Right forelimb (tissue), 1 donor: Measurements from ENCODE around the gene GRK1.

Source experiments
- DNase-seq: peaks from one replicate; pipeline ENCODE4 v3.0.0-alpha.2; 2018

GRK1 gene

GRCh38 chr13:113650731-113651148 lies 16.3 kb upstream of the GRK1 start:
- no peak for DNase-seq

DNA sequence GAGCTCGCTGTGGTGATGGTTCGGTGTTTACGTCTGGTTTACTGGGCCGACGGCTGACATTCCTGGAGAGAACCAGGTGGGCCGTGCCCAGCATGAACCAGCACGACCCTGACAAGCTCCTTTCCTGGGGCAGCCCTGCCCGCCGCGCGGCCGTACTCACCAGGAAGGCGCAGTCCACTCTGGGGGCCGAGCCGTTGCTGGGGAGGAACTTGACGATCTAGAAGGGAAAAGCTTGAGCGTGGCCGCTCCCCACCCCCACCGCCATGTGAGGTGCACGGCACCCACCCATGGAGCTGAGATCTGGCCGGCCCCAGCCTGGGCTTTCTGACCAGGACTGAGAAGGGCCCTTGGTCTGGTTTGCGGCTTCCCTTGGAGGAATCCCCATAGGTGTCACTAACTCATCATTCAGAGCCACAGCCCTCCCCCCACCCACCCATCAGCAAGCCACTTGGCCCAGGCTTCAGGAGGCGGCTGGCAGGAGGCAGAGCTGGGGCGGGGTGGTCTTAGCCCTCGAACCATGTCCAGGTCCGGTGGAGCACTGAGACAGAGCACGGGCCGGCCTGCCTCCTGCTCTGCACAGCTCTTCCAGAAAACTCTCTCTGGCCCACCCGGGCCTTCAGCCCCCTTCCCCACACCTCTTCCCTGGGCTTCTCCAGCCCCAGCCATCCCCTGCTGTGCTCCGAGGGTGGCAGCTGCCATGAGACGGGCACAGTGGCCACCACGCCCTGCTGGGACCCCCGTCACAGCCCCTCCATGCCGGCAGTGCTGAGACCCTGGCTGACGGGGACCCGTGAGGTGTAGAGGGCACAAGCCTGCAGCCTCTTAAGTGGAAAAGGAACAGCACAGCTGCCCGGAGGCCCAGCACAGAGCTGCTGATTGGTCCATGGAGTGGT lies 15.3 kb upstream of the GRK1 start:
- no peak for DNase-seq

- no peak for DNase-seq
Measured at GRCh38 chr13:113652404-113653263, 14.4 kb upstream of the GRK1 start.

DNA sequence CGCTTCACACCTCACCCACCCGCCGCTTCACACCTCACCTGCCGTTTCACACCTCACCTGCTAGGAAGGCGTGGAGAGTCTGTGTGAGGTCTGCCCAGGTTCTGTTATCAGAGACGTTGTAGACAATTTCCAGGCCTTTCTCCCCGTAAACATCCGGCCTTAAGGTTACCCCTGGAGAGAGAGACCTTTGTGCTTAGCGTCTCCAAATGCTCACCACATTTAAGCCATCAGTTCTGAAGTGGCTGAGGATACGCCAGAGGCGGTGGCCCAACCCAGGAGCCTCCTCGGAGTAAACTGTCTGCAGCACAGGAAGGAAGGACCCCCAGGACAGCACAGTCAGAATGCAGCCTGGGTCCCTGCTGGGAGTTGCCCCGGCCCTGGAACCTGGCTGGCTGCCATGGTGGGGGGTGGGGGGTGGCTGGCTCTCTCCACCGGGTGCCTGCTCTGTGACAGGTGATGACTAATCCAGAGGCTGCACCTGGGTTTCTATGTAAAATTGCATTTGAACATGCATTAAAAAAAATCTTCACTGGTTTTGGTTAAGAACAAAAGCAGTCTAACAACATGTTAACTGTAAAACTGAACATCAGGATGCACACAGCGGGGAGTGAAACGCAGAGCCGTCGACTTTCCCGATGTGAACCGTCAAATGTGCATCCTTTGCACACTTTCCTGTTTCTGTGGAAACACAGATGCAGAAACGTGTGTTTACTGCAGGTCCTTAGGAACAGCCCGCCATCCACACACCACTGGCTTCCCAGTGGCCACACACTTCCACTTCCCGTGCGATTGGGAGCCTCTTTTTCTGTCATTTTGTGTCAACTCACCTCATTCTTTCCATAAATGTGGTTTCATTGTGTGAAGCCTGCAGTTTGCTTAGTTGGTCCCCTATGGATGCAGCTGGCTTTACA lies 13.5 kb upstream of the GRK1 start:
- no peak for DNase-seq

DNA sequence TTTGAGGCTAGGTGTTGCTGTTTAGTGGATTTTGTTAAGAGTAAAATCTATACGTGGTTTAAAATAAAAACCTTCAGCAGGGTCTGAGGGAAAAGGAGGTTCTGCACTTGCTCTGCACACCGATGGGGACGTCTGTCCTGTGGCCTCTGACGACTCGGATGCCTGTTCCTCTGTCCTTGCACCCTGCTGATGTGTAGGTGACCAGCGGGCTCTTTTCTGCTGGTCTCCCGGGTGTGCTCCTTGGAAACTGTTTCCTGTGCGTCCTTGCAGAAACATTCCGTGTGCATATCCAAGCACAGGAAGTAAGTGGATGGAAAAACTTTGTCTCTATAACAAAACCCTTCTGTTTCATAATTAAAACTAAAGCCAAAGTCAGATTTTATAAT lies 12.9 kb upstream of the GRK1 start:
- no peak for DNase-seq

DNA sequence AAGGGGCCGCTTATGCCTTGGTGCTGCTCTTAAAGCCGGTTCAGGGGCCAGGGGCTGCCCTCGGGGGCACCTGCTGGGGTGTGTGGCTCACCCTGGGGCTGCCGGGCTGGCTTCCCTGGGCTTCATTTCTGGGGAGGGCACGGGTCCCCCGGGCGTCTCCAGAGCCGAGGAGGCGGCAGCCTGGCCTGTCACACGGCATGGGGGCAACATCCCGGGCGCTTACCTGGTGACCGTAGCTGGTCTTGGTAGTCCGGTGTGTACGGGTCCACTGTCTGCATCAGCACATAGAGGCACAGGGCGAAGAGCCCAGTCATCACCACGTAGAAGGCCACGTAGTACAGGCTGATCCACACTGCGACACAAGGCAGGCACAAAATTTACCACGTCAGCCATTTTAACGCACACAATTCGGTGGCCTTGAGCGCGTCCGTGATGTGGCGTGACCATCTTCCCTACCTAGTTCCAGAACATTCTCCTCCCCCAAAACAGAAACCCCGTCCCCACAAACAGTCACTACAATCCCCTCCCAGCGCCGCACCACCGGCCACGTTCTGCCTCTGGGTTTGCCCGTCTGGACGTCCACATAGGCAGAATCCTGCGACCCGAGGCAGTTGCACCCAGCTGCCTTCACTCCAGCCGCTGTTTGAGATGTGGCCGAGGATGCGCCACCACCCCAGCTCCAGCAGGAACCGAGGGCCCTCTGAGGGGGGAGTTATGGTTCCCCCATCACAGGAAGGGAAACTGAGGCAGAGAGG lies 12.3 kb upstream of the GRK1 start:
- no peak for DNase-seq

DNA sequence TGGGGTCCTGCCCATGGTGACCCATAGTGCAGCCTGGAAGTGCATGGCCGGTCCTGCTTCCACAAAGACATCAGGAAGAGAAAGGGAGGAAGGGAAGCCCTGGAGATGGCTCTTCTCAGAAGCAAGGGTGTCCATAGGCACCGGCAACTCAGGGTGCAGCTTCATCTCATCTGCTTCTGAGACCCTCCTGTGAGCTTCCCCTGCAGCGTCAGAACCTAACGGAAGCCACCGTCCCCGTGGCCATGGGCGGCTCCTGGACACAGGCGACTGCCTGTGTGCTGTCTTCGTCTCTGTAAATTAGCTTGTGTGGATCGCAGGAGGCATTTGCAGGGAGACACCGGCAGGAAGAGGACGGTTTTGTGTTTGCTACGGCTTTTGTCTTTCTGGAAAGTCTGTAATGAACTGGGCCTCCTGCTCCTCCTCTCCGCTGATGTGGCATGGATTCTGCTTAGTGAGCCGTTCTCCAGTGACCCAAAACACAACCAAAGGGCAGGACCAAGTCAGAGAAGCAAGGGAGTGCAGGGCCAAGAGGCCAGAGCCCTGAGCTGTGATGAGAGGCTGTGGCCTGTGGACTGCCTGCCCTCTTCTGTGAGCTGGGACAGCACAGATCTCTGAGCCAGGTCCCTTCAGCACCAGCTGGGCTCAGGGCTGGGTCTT lies 11.5 kb upstream of the GRK1 start:
- no peak for DNase-seq

- DNase-seq: no peak
Measured at GRCh38 chr13:113656003-113656588, 10.9 kb upstream of the GRK1 start.

GRCh38 chr13:113656831-113657671 lies 10.0 kb upstream of the GRK1 start:
- DNase-seq: no peak

- DNase-seq: no peak
Measured at GRCh38 chr13:113657851-113658741, 8.9 kb upstream of the GRK1 start, which contains the start of gene ATP4B. ATP4B (minus strand) TSS chr13:113658198; CDS start chr13:113658144, 54 bp downstream.

- no peak for DNase-seq
Measured at GRCh38 chr13:113658836-113659235, 8.2 kb upstream of the GRK1 start.

GRCh38 chr13:113659337-113659736 lies 7.7 kb upstream of the GRK1 start:
- no peak for DNase-seq

DNA sequence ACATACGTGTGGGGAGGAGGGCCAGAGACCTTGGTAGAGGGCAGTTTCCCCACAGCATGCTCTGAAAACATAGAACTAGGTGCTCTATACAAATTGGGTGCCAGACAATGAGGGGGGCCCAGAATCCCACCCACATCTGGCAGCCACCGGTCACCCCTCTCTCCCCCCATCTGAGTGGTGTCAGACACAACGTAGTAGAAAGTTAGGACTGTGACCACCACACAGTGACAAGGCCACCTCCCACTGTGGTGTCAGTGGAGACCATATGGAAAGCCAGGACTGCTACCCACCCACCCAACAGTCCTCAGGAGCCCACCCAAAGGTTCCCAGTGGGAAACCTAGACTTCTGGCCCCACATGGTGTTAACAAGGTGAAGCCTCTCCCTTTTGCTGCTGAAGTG lies 7.0 kb upstream of the GRK1 start:
- no peak for DNase-seq

DNA sequence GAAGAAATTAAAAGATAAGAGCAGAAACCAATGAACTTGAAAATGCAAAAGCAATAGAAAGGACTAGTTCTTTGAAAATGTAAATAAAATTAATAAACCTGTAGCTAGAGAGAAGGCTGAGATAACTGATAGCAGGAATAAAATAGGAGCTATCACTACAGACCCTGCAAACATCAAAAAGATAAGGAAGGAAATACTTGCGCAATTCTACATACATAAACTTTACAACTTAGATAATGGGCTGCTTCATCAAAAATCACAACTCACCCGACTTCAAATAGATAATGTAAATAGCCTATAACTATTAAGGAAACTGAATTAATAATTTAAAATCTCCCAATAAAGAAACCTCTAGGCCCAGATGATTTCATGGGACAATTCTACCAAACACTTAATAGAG lies 5.5 kb upstream of the GRK1 start:
- no peak for DNase-seq

DNA sequence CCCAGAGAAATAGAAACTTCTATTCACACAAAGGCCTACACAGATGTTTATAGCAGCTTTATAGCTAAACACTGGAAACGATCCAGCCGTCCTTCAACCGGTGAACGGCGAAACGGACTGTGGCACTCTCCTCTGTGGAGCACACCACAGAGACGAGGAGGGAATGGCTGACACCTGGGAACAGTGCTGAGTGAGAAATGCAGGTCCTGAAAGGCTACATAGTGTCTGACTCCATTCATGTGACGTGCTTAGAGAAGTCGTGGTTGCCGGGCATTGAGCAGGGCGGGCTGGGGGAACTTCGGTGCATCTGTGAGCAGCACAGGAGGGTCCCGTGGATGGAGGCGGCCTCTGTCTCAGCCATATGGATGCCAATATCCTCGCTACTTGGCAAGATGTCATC lies 3.1 kb upstream of the GRK1 start:
- DNase-seq: no peak

GRCh38 chr13:113664751-113665596 lies 2.0 kb upstream of the GRK1 start:
- no peak for DNase-seq

- peak; percentile 62 for DNase-seq
Measured at GRCh38 chr13:113665597-113666328, 1.3 kb upstream of the GRK1 start.
